ENCODE results near the gene NEUROD4.
A peak's percentile ranks its signal among the peaks of the same experiment; 100 is the strongest.

DNA sequence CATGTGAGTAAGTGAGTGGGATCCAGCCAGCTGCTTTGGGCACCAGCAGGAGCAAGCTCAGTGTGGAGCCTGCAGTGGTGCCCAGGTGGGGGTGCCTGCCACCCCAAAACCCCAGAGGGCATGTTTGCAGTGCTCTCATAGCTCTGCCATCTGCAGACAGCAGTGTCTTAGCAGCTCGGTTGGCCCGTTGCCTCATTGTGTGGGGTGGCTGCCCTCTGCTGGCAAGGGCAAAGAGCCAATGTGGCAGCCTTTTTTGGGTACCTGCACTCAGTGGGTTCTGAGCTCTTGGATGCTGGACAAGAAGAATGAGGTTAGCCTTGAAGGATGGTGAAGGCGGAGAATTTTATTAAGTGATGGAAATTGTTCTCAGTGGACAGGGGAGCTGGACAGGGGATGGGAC lies 52.3 kb downstream of the NEUROD4 start:
- TF ChIP-seq, protein P1, sequence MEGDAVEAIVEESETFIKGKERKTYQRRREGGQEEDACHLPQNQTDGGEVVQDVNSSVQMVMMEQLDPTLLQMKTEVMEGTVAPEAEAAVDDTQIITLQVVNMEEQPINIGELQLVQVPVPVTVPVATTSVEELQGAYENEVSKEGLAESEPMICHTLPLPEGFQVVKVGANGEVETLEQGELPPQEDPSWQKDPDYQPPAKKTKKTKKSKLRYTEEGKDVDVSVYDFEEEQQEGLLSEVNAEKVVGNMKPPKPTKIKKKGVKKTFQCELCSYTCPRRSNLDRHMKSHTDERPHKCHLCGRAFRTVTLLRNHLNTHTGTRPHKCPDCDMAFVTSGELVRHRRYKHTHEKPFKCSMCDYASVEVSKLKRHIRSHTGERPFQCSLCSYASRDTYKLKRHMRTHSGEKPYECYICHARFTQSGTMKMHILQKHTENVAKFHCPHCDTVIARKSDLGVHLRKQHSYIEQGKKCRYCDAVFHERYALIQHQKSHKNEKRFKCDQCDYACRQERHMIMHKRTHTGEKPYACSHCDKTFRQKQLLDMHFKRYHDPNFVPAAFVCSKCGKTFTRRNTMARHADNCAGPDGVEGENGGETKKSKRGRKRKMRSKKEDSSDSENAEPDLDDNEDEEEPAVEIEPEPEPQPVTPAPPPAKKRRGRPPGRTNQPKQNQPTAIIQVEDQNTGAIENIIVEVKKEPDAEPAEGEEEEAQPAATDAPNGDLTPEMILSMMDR (IDR thresholded peaks at IDR 0.05), result peak; percentile 71
- no peak for TF ChIP-seq EZH2 (IDR thresholded peaks at IDR 0.05)

Measured in neural progenitor cell (in vitro differentiated cells).